ENCODE measurements around the gene ZNF512B.

Gene ZNF512B

DNA sequence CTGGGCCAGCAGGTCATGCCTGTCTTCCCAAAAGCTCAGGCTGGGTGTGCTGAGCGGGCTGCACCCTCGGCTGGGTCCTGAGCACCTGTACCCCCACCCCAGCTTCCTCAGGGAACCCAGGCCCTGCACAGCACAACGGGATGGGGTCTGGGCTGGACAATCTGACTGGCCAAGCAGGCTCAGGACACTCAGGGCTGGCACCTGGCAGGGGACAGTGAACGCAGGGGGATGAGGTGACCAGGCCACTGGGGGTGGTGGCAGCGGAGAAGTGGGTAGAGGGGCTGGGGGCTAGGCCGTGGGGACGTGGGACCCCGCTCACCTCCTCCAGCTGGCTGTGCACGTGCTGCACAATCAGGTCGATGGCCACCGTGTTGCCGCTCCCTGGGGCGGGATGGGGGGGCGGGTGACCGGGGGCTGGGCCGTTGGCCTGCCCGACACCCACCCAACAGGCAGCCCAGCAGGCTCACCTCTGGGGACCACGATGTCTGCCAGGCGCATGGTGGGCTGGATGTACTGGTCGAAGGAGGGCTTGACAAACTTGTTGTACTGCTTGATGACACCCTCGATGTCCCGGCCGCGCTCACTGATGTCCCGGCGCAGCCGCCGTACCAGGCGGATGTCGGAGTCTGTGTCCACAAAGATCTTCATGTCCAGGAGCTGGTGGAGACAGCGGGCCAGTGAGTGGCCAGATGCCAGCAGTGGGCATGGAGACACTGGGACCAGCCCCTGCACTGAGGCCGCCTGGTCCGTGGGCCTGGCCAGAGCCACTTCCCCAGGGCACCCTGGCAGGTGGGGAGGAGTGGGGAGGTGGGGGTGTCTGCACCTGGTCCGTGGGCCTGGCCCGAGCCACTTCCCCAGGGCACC, 25.4 kb downstream of the ZNF512B start:
- DNase-seq (ENCODE audit: low read depth), result no peak
- TF ChIP-seq, protein P1, sequence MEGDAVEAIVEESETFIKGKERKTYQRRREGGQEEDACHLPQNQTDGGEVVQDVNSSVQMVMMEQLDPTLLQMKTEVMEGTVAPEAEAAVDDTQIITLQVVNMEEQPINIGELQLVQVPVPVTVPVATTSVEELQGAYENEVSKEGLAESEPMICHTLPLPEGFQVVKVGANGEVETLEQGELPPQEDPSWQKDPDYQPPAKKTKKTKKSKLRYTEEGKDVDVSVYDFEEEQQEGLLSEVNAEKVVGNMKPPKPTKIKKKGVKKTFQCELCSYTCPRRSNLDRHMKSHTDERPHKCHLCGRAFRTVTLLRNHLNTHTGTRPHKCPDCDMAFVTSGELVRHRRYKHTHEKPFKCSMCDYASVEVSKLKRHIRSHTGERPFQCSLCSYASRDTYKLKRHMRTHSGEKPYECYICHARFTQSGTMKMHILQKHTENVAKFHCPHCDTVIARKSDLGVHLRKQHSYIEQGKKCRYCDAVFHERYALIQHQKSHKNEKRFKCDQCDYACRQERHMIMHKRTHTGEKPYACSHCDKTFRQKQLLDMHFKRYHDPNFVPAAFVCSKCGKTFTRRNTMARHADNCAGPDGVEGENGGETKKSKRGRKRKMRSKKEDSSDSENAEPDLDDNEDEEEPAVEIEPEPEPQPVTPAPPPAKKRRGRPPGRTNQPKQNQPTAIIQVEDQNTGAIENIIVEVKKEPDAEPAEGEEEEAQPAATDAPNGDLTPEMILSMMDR (IDR thresholded peaks at IDR 0.05; ENCODE audit: low read length, missing control alignments), result no peak
- H3K4me3 ChIP-seq (replicated peaks; ENCODE audit: low read depth, low read length), result no peak overlapping the region

DNA sequence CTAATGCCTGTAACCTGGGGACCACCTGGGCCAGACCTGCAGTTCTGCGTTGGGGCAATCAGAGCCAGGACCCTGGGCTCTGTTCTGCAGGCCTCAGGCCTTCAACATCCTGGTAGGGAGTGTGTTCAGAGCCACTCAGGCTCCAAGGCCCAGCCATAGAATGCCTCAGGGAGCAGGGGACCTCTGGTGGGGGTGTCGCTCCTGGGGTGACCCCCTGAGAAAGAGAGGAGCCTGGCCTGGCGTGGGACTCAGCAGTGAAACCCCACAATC, 26.0 kb downstream of the ZNF512B start:
- DNase-seq (ENCODE audit: low read depth), result no peak
- TF ChIP-seq, protein P1 (IDR thresholded peaks at IDR 0.05; ENCODE audit: low read length, missing control alignments), result no peak

DNA sequence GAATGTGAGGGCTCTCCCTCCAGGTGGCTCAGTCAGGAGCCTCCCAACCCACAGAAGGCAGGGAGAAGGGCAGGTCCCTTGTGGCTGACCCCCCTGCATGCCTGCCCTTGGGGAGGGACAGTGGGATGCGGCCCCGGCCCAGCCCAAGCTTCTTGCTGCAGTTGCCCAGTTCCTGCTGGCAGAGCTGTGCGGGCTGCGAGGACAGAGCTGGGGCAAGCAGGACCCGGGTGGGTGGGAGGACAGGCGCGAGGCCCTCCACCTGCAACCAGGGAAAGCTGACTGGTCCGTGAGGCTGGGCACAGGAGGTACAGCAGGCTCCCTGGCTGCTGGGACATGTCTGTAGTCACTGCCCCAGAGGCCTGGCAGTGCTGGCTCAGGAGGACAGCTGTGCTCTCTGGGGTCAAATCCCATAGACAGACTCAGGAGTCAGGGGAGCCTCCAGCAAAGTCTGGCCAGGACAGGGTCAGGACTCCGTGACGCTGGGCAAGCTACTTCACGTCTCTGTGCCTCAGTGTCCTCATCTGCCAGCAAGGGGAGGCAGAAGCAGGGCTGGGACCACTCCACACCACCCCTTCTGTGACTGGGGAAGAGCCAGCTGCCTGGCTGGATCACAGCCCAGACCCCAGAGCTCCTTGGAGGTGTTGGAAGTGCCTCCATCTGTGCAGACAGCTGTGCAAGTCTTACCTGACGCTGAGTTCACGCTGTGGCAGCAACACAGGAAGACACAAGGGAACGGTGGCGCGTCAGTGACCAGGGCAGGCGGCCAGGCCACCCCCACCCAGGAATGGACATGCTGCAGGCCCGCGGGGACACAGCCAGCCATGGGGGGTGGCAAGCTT, 26.5 kb downstream of the ZNF512B start:
- no peak for DNase-seq (ENCODE audit: low read depth)

More for the DNA sequence above, 26.0 kb downstream of the ZNF512B start:
- no peak overlapping the region for H3K4me3 ChIP-seq (replicated peaks; ENCODE audit: low read depth, low read length)

DNA sequence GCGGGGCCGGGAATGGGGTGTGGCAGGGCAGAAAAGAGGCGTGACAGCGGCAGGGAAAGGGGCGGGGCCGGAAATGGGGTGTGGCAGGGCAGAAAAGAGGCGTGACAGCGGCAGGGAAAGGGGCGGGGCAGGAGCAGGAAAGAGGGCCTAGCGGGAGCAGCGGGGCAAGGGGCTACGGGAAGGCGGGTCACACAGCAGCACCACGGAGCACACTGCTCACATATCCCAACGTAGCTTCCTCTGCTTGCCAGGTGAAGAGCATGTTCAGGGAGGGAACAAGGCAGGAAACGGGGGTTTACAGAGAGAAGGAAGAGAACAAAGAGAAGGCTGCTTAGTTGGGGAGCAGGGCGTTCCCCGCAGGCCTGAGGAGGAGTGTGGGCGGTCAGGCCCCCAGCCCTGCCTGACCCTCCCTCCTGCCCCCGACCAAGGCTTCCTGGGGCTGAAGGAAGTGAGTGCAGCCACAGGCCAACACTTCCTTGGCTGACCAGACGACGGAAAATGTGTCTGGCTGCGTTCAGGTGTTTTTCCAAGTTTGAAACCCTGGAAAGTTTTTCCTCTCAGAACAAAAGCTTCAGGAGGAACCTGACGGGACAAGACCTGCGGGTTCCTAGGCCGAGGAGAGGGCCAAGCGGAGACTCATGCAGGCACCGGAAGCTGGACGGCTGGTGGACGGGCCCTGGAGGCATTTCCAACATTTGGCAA, 27.3 kb downstream of the ZNF512B start:
- TF ChIP-seq, protein P1 (IDR thresholded peaks at IDR 0.05; ENCODE audit: low read length, missing control alignments), result no peak
- H3K4me3 ChIP-seq (replicated peaks; ENCODE audit: low read depth, low read length), result no peak overlapping the region
- DNase-seq (ENCODE audit: low read depth), result no peak

More for the DNA sequence above, 26.5 kb downstream of the ZNF512B start:
- TF ChIP-seq, protein P1 (IDR thresholded peaks at IDR 0.05; ENCODE audit: low read length, missing control alignments), result no peak
- no peak overlapping the region for H3K4me3 ChIP-seq (replicated peaks; ENCODE audit: low read depth, low read length)

DNA sequence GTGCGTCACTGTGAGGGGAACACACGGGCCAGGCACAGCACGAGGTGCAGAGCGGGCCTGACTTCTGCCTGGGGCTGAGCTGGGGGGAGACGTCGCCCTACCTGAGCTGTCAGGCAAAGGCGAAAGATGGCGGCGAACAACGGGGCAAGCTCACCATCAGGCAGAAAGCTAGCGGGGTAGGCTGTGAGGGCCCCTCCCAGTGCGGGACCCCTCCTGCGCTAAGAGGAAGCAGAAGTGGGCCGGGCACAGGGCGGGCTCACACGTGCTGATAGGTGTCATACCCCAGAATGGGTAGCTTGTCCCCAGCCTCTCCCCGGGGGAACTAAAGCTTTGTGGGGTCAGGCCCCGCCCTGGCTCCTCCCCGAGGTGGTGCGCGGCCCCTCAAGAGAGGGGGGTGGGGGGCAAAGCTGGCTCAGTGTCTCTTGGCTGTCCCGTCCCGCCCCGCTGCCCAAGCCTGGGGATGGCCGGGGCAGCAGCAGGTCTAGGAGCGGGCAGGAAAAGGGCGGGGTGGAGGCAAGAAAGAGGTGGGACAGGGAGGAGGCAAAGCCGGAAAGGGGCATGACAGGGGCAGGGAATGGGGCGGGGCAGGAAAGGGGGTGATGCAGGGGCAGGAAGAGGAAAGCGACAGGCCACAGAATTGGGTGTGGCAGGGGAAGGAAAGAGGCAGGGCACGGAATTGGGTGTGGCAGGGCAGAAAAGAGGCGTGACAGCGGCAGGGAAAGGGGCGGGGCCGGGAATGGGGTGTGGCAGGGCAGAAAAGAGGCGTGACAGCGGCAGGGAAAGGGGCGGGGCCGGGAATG, 28.2 kb downstream of the ZNF512B start:
- TF ChIP-seq, protein P1 (IDR thresholded peaks at IDR 0.05; ENCODE audit: low read length, missing control alignments), result no peak
- DNase-seq (ENCODE audit: low read depth), result no peak
- no peak overlapping the region for H3K4me3 ChIP-seq (replicated peaks; ENCODE audit: low read depth, low read length)

Data from fibroblast of pulmonary artery (primary cell).